Activated CD4-positive, alpha-beta T cell treated with anti-CD3 and anti-CD28 coated beads, Interleukin-2, amount 50 U/mL, for 1 hour (primary cell): ENCODE measurements around the gene TMEM156.

Experiments
- DNase-seq: peaks from one replicate; pipeline ENCODE4 v3.0.0-alpha.2; 2020

TMEM156 gene

GRCh38 chr4:39032218-39033085 is at the start of gene TMEM156:
Gene TMEM156, minus strand, starts transcription at chr4:39032409. Its CDS starts 96 bp downstream, at chr4:39032313.
- DNase-seq, result peak; percentile 5

- no peak for DNase-seq
These were observed 46.6 kb upstream of the TMEM156 start for GRCh38 chr4:39078829-39079228.

GRCh38 chr4:39068907-39069306 is 36.7 kb upstream of the TMEM156 start:
- DNase-seq, result no peak

GRCh38 chr4:39067451-39067850 is 35.2 kb upstream of the TMEM156 start:
- DNase-seq, result no peak

GRCh38 chr4:39067031-39067430 is 34.8 kb upstream of the TMEM156 start:
- no peak for DNase-seq

GRCh38 chr4:39066371-39066770 is 34.2 kb upstream of the TMEM156 start:
- DNase-seq, result no peak

GRCh38 chr4:39063430-39063829 is 31.2 kb upstream of the TMEM156 start:
- DNase-seq, result no peak

- DNase-seq, result no peak
These were observed 30.5 kb upstream of the TMEM156 start for GRCh38 chr4:39062770-39063097.

GRCh38 chr4:39062094-39062769 is 30.0 kb upstream of the TMEM156 start, which contains the start of gene KLHL5:
Gene KLHL5, plus strand, starts transcription at chr4:39062232. Its CDS starts 421 bp downstream, at chr4:39062653.
- DNase-seq, result no peak

GRCh38 chr4:39061457-39061856 is 29.2 kb upstream of the TMEM156 start:
- DNase-seq, result no peak

- no peak for DNase-seq
These were observed 23.8 kb upstream of the TMEM156 start for GRCh38 chr4:39056023-39056422.

- no peak for DNase-seq
These were observed 22.3 kb upstream of the TMEM156 start for GRCh38 chr4:39054497-39054896.

- DNase-seq, result no peak
These were observed 21.8 kb upstream of the TMEM156 start for GRCh38 chr4:39053983-39054382.

- no peak for DNase-seq
These were observed 19.3 kb upstream of the TMEM156 start for GRCh38 chr4:39051492-39051891.

- DNase-seq, result no peak
These were observed 18.4 kb upstream of the TMEM156 start for GRCh38 chr4:39050590-39050989.

GRCh38 chr4:39048311-39048710 is 16.1 kb upstream of the TMEM156 start:
- DNase-seq, result no peak

GRCh38 chr4:39047681-39048080 is 15.5 kb upstream of the TMEM156 start:
- DNase-seq, result no peak

- DNase-seq, result peak; percentile 11
These were observed 14.0 kb upstream of the TMEM156 start for GRCh38 chr4:39046249-39046648.

GRCh38 chr4:39045827-39046221 is 13.6 kb upstream of the TMEM156 start:
- peak; percentile 22 for DNase-seq

- DNase-seq, result peak; percentile 34
These were observed 13.0 kb upstream of the TMEM156 start for GRCh38 chr4:39044956-39045826.

GRCh38 chr4:39044364-39044955 is 12.3 kb upstream of the TMEM156 start:
- peak; percentile 98 for DNase-seq

GRCh38 chr4:39043861-39044363 is 11.7 kb upstream of the TMEM156 start:
- DNase-seq, result peak; percentile 13
